SK-N-SH (cell line): ENCODE measurements around the gene MEI1. TPM values are rescaled to one million over a fixed set of nuclear protein-coding genes. Genes with fewer than 3 reads are reported as not detected.
A peak's percentile ranks its signal among the peaks of the same experiment; 100 is the strongest.

Experiments used
- CTCF ChIA-PET: fragments of 300-600, 350-600 bp; formaldehyde crosslinking; extraction: SDS; loops from one replicate; lab custom pipeline; 2021; lab: Yijun Ruan, JAX
- POLR2A ChIA-PET: fragments of 350-600 bp; sonication (Branson Sonifier 250); formaldehyde crosslinking; extraction: SDS; loops from one replicate; lab custom pipeline; 2020; ENCODE audit warnings: antibody characterized with exemption, inconsistent platforms; lab: Yijun Ruan, JAX
- DNase-seq: peaks from one replicate; pipeline ENCODE4 v3.0.0; 2012
- H2AFZ ChIP-seq: fragments of 200-600 bp; sonication (generic); 2 replicates; pipeline ENCODE4 v1.8.1; 2016; ENCODE audit warnings: antibody characterized with exemption, mild to moderate bottlenecking, low read depth
- H3F3A ChIP-seq: fragments of 200-600 bp; sonication (generic); replicated peaks from 2 replicates; pipeline ENCODE3; 2016; ENCODE audit warnings: antibody characterized with exemption, mild to moderate bottlenecking; ENCODE audit not compliant: insufficient read depth
- H3K27ac ChIP-seq, 2 experiments: fragments of 200-500 bp in 1 of 2; fragments of 200-600 bp in 1 of 2; sonication (Bioruptor generic) in 1 of 2; sonication (generic), shearing (Covaris generic) in 1 of 2; 2 replicates each; pipeline versions ENCODE4 v1.5.1 to v1.6.1; 2014 to 2016; ENCODE audit warnings: low read depth in 2 of 2, inconsistent platforms in 1 of 2, low read length in 1 of 2, mild to moderate bottlenecking in 1 of 2, mixed read lengths in 1 of 2
- H3K27me3 ChIP-seq: fragments of 200-600 bp; sonication (generic), shearing (Covaris generic); 2 replicates; pipeline ENCODE4 v1.6.1; 2016; ENCODE audit warnings: mixed run types; ENCODE audit not compliant: insufficient read depth
- H3K36me3 ChIP-seq, 2 experiments: fragments of 200-500 bp in 1 of 2; fragments of 200-600 bp in 1 of 2; sonication (Bioruptor generic) in 1 of 2; sonication (generic) in 1 of 2; replicated peaks in 1 of 2; 2 replicates each; pipeline versions ENCODE3 to v1.5.1; 2014 to 2016; ENCODE audit warnings: low read length in 1 of 2, mild to moderate bottlenecking in 1 of 2; ENCODE audit not compliant: insufficient read depth in 2 of 2, control insufficient read depth in 1 of 2
- H3K4me1 ChIP-seq, 2 experiments: fragments of 200-500 bp in 1 of 2; fragments of 200-600 bp in 1 of 2; sonication (Bioruptor generic) in 1 of 2; sonication (generic), shearing (Covaris generic) in 1 of 2; 2 replicates each; pipeline versions ENCODE4 v1.5.1 to v1.6.1; 2014 to 2016; ENCODE audit warnings: low read depth in 1 of 2, low read length in 1 of 2, mixed run types in 1 of 2; ENCODE audit not compliant: insufficient read depth in 2 of 2, control insufficient read depth in 1 of 2
- H3K4me2 ChIP-seq: fragments of 200-600 bp; sonication (generic), shearing (Covaris generic); 2 replicates; pipeline ENCODE4 v1.6.1; 2017; ENCODE audit warnings: mixed run types
- H3K4me3 ChIP-seq, 2 experiments: fragments of 200-500 bp in 1 of 2; fragments of 200-600 bp in 1 of 2; sonication (Bioruptor generic) in 1 of 2; sonication (generic), shearing (Covaris generic) in 1 of 2; 2 replicates each; pipeline versions ENCODE4 v1.5.1 to v1.8.1; 2014 to 2016; ENCODE audit warnings: low read depth in 2 of 2, inconsistent platforms in 1 of 2, low read length in 1 of 2, mild to moderate bottlenecking in 1 of 2, mixed read lengths in 1 of 2, moderate library complexity in 1 of 2
- H3K79me2 ChIP-seq: fragments of 200-600 bp; sonication (generic); 2 replicates; pipeline ENCODE4 v1.8.1; 2017; ENCODE audit warnings: mild to moderate bottlenecking; ENCODE audit not compliant: insufficient read depth
- H3K9ac ChIP-seq: fragments of 200-600 bp; sonication (generic); 2 replicates; pipeline ENCODE4 v1.6.1; 2017; ENCODE audit warnings: mixed run types
- H3K9me2 ChIP-seq: fragments of 200-600 bp; sonication (generic); 2 replicates; pipeline ENCODE4 v1.6.1; 2017; ENCODE audit warnings: mixed run types
- H3K9me3 ChIP-seq: fragments of 200-600 bp; sonication (generic); 2 replicates; pipeline ENCODE4 v1.6.1; 2017; ENCODE audit warnings: mixed run types, mild to moderate bottlenecking, moderate library complexity
- H4K20me1 ChIP-seq: fragments of 200-600 bp; sonication (generic); 2 replicates; pipeline ENCODE4 v1.6.1; 2017; ENCODE audit warnings: mild to moderate bottlenecking, mixed run types; ENCODE audit not compliant: insufficient read depth
- ELF1 ChIP-seq: IDR thresholded peaks from 2 replicates; pipeline ENCODE4 v1.4.0; 2012
- EZH2phosphoT487 ChIP-seq: fragments of 200-600 bp; sonication (generic); IDR thresholded peaks from 2 replicates; pipeline ENCODE4 v1.6.1; 2017; ENCODE audit warnings: low read depth, mixed run types, mild to moderate bottlenecking, antibody characterized with exemption, moderate library complexity, borderline replicate concordance
- FOSL2 ChIP-seq: IDR thresholded peaks from 2 replicates; pipeline ENCODE4 v1.4.0; 2012; ENCODE audit warnings: low read depth, mild to moderate bottlenecking, moderate library complexity, borderline replicate concordance
- FOXJ3 ChIP-seq: sonication (generic); formaldehyde crosslinking; IDR thresholded peaks from 2 replicates; pipeline ENCODE4 v1.5.1; 2020; ENCODE audit warnings: mild to moderate bottlenecking, missing genetic modification reagents
- GATA2 ChIP-seq: sonication (generic); formaldehyde crosslinking; IDR thresholded peaks from 2 replicates; pipeline ENCODE4 v1.5.0; 2020; ENCODE audit warnings: mild to moderate bottlenecking, missing genetic modification reagents
- JUND ChIP-seq: IDR thresholded peaks from 2 replicates; pipeline ENCODE4 v1.4.0; 2012
- MXI1 ChIP-seq: IDR thresholded peaks from 2 replicates; pipeline ENCODE4 v1.6.1; 2012; ENCODE audit warnings: mild to moderate bottlenecking, low read depth, low read length, improper control_type of control experiment
- NRF1 ChIP-seq: IDR thresholded peaks from 2 replicates; pipeline ENCODE4 v1.6.1; 2012; ENCODE audit warnings: low read depth, mild to moderate bottlenecking, low read length
- RAD21 ChIP-seq: IDR thresholded peaks from 2 replicates; pipeline ENCODE4 v1.6.1; 2012; ENCODE audit warnings: mild to moderate bottlenecking, low read length
- RCOR1 ChIP-seq: fragments of 150-350 bp; IDR thresholded peaks from 2 replicates; pipeline ENCODE4 v1.6.1; 2017; ENCODE audit warnings: antibody characterized with exemption, low read length
- RXRA ChIP-seq: IDR thresholded peaks from 2 replicates; pipeline ENCODE4 v1.4.0; 2012; ENCODE audit warnings: low read depth, mild to moderate bottlenecking, borderline replicate concordance
- SMC3 ChIP-seq: IDR thresholded peaks from 2 replicates; pipeline ENCODE4 v1.6.1; 2012; ENCODE audit warnings: low read depth, low read length, improper control_type of control experiment
- TAF1 ChIP-seq: IDR thresholded peaks from 2 replicates; pipeline ENCODE4 v1.6.1; 2012; ENCODE audit warnings: low read depth, mild to moderate bottlenecking, low read length, moderate library complexity, borderline replicate concordance
- TCF12 ChIP-seq: IDR thresholded peaks from 2 replicates; pipeline ENCODE4 v1.4.0; 2012
- TEAD4 ChIP-seq: IDR thresholded peaks from 2 replicates; pipeline ENCODE4 v1.4.0; 2012; ENCODE audit warnings: mild to moderate bottlenecking, borderline replicate concordance; ENCODE audit not compliant: insufficient read depth
- WGBS: methylation state at CpG from one replicate; pipeline ENCODE4 v1.1.6; 2017; ENCODE audit warnings: low lambda C conversion rate; 5-methylcytosine and 5-hydroxymethylcytosine counted together
- polyA plus RNA-seq, 3 experiments: library from polyadenylated mRNA; depleted of rRNA; stranded (reverse); fragments of >200 nt; gene quantifications; 2 replicates each; pipeline ENCODE4 v1.2.3, GENCODE V29; 2012
- TF ChIP-seq, protein P1 (sequence below): IDR thresholded peaks from 2 replicates; pipeline ENCODE4 v1.4.0; 2012; ENCODE audit warnings: low read depth
- TF ChIP-seq, protein P2 (sequence below): fragments of 150-350 bp; IDR thresholded peaks from 2 replicates; pipeline ENCODE4 v1.6.1; 2016; ENCODE audit warnings: mild to moderate bottlenecking, low read depth, low read length
- TF ChIP-seq, protein P3 (sequence below): fragments of 200-600 bp; sonication (generic); IDR thresholded peaks from 2 replicates; pipeline ENCODE4 v1.6.1; 2017; ENCODE audit warnings: antibody characterized with exemption, mild to moderate bottlenecking, moderate library complexity
- TF ChIP-seq, protein P4 (sequence below): IDR thresholded peaks from 2 replicates; pipeline ENCODE4 v1.4.0; 2012; ENCODE audit warnings: low read depth, borderline replicate concordance
- TF ChIP-seq, protein P5 (sequence below): fragments of 150-350 bp; IDR thresholded peaks from 2 replicates; pipeline ENCODE4 v1.6.1; 2017; ENCODE audit warnings: antibody characterized with exemption, low read length, low read depth, borderline replicate concordance

Gene MEI1
- polyA plus RNA-seq, 1 of the 3 experiments (the other 2 are of a cell fraction): not detected

DNA sequence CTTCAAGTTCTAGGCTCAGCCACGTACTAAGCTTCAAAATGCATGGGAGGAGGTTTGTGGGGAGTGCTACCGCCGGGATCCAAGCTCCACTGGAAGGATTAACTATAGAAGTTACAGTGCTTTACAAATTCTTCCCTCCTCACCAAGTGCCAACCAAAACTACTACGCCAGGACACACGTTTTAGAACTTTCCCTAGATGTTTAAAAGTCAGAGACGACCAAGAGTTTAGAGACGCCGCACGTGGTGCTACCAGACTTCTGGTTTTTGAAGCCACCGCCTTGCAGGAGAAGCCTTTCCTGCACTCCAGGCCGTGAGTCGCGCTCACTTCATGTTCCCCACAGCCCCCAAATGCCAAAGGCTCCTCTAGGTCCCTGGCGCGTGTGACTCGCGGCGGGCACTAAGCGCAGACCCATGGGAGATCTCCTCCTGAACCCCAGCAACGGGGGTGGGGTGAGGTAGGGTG lies 11.4 kb upstream of the MEI1 start:
- ChIA-PET POLR2A (no interaction called here), CTCF (interaction anchor here (0.7 to 1.5 kb wide), 3 partner anchors 9 to 264 kb away, joined by 5 to 12 read pairs (median 5); partner anchors contain the start of gene SMIM45)
- Histone ChIP-seq H3K4me1 (no peaks in the 10 kb centered on the region; a peak in 1 of 4 replicates), H3K27ac (peak overlapping the region; percentile 50 to 85; a peak in 3 of 4 replicates), H3K4me2 (peak overlapping the region; percentile 78), H3K36me3 (no peaks in the 10 kb centered on the region), H3K79me2 (peaks cover 56% of the 10 kb centered on the region), H3K9me3 (no peaks in the 10 kb centered on the region), H3K4me3 (peak overlapping the region; percentile 67 to 69), H2AFZ (no peak overlapping the region), H4K20me1 (no peaks in the 10 kb centered on the region), H3K9ac (peak overlapping the region; percentile 80), H3F3A (peaks cover 5% of the 10 kb centered on the region), H3K9me2 (no peaks in the 10 kb centered on the region), H3K27me3 (no peaks in the 10 kb centered on the region)
- 0% methylated on average over 7 of the region's 20 CpGs for WGBS
- TF ChIP-seq TEAD4: no peak
- peak; percentile 59; the same call in 1 of the 2 replicates for TF ChIP-seq MXI1
- TF ChIP-seq NRF1: no peak
- TF ChIP-seq, protein P1, sequence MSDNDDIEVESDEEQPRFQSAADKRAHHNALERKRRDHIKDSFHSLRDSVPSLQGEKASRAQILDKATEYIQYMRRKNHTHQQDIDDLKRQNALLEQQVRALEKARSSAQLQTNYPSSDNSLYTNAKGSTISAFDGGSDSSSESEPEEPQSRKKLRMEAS: 0 out of 2 replicates have a peak, but pooled peaks have one; percentile 37
- peak; percentile 27 for DNase-seq

DNA sequence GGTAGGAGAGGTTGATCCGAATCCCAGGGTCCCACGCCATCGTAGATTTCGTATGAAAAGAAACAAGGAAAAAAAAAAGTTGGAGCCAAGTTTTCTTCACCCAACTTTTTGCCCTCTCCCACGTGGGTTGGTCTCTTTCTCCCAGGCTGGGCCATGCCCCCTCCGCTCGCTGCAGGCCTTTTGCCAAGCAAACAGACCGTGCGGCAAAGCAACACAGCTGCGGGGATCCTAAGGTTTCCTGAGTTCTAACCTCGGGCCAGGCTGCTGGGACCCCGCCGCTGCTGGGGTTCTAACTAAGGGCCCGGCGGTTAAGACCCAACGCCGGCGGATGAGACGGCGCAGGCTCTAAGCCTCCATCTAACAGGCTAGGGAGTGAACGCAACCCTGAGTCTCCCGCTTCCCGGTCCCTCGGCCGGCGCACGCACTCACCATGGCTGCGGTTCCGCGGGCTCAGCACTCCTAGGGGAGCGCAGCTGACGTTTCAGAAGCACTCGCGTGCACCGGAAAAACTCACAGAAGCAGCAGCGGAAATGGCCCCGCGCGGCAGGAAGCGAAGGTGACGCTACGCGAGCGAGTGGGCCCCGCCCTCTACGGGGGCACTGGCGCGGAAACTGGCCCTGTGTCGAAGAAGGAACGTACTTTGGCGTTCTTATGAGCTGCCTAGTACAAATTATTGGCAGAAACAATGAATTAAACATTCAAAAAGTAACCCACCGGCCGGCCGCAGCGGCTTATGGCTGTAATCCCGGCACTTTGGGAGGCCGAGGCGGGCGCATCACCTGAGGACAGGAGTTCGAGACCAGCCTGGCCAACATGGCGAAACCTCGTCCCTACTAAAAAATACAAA lies 10.7 kb upstream of the MEI1 start, which contains the start of gene SNU13:
SNU13 (minus strand) TSS at position 503 of the 847 bp plus-strand sequence; CDS start at position 432, 71 bp downstream.
- peaks cover 0 to 2% of the 10 kb centered on the region in 2 experiments for H3K36me3 ChIP-seq
- no peaks in the 10 kb centered on the region for H3K9me3 ChIP-seq
- peak within 1 kb of the TSS; percentile 50 to 85; a peak in 3 of 4 replicates for H3K27ac ChIP-seq
- peak within 1 kb of the TSS; percentile 67 to 69 for H3K4me3 ChIP-seq
- ChIA-PET POLR2A (interaction anchor here (0.6 to 0.7 kb wide), 2 partner anchors 53 to 258 kb away, joined by 3 read pairs; partner anchors contain the start of gene CENPM), CTCF (interaction anchor here (0.7 to 1.5 kb wide), 5 partner anchors 8 to 264 kb away, joined by 3 to 12 read pairs (median 5); partner anchors contain the start of genes SMIM45 and SREBF2)
- H3K79me2 ChIP-seq: peaks cover 50% of the 10 kb centered on the region
- peak within 1 kb of the TSS; percentile 91 for H2AFZ ChIP-seq
- peak within 1 kb of the TSS; percentile 78 for H3K4me2 ChIP-seq
- peaks cover 3% of the 10 kb centered on the region for H3F3A ChIP-seq
- H3K4me1 ChIP-seq: no peaks in the 10 kb centered on the region
- no peaks in the 10 kb centered on the region for H3K9me2 ChIP-seq
- WGBS: 0% methylated on average over 16 of the region's 62 CpGs
- no peaks in the 10 kb centered on the region for H3K27me3 ChIP-seq
- peak; percentile 84 for DNase-seq
- no peaks in the 10 kb centered on the region for H4K20me1 ChIP-seq
- H3K9ac ChIP-seq: peak within 1 kb of the TSS; percentile 80
- TF ChIP-seq TAF1: peak; percentile 43; the same call in 1 of the 2 replicates
- TF ChIP-seq RCOR1: no peak
- TF ChIP-seq, protein P2, sequence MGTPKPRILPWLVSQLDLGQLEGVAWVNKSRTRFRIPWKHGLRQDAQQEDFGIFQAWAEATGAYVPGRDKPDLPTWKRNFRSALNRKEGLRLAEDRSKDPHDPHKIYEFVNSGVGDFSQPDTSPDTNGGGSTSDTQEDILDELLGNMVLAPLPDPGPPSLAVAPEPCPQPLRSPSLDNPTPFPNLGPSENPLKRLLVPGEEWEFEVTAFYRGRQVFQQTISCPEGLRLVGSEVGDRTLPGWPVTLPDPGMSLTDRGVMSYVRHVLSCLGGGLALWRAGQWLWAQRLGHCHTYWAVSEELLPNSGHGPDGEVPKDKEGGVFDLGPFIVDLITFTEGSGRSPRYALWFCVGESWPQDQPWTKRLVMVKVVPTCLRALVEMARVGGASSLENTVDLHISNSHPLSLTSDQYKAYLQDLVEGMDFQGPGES: no peak
- peak; percentile 41; the same call in 1 of the 2 replicates for TF ChIP-seq ELF1
- TF ChIP-seq FOSL2: no peak
- TF ChIP-seq MXI1: peak; percentile 87
- no peak for TF ChIP-seq TCF12
- no peak for TF ChIP-seq RXRA
- TF ChIP-seq JUND: no peak
- TF ChIP-seq, protein P3, sequence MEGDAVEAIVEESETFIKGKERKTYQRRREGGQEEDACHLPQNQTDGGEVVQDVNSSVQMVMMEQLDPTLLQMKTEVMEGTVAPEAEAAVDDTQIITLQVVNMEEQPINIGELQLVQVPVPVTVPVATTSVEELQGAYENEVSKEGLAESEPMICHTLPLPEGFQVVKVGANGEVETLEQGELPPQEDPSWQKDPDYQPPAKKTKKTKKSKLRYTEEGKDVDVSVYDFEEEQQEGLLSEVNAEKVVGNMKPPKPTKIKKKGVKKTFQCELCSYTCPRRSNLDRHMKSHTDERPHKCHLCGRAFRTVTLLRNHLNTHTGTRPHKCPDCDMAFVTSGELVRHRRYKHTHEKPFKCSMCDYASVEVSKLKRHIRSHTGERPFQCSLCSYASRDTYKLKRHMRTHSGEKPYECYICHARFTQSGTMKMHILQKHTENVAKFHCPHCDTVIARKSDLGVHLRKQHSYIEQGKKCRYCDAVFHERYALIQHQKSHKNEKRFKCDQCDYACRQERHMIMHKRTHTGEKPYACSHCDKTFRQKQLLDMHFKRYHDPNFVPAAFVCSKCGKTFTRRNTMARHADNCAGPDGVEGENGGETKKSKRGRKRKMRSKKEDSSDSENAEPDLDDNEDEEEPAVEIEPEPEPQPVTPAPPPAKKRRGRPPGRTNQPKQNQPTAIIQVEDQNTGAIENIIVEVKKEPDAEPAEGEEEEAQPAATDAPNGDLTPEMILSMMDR: no peak
- TF ChIP-seq, protein P4, sequence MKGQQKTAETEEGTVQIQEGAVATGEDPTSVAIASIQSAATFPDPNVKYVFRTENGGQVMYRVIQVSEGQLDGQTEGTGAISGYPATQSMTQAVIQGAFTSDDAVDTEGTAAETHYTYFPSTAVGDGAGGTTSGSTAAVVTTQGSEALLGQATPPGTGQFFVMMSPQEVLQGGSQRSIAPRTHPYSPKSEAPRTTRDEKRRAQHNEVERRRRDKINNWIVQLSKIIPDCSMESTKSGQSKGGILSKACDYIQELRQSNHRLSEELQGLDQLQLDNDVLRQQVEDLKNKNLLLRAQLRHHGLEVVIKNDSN: no peak
- TF ChIP-seq, protein P5, sequence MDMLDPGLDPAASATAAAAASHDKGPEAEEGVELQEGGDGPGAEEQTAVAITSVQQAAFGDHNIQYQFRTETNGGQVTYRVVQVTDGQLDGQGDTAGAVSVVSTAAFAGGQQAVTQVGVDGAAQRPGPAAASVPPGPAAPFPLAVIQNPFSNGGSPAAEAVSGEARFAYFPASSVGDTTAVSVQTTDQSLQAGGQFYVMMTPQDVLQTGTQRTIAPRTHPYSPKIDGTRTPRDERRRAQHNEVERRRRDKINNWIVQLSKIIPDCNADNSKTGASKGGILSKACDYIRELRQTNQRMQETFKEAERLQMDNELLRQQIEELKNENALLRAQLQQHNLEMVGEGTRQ: no peak
- no peak for TF ChIP-seq SMC3
- no peak for TF ChIP-seq RAD21
- TF ChIP-seq EZH2phosphoT487: no peak
- TF ChIP-seq GATA2 (CRISPR knock-in tag): no peak
- no peak for TF ChIP-seq FOXJ3 (CRISPR knock-in tag)
